GM18498 (cell line): ENCODE data around the gene UGT1A4.

Experiments used
- ATAC-seq: cut with Tn5 transposase; IDR thresholded peaks from one replicate; pipeline ENCODE4 v1.9.1; 2021; ENCODE audit warnings: mild to moderate bottlenecking, moderate library complexity; ENCODE audit not compliant: unreplicated experiment

The UGT1A4 gene

DNA sequence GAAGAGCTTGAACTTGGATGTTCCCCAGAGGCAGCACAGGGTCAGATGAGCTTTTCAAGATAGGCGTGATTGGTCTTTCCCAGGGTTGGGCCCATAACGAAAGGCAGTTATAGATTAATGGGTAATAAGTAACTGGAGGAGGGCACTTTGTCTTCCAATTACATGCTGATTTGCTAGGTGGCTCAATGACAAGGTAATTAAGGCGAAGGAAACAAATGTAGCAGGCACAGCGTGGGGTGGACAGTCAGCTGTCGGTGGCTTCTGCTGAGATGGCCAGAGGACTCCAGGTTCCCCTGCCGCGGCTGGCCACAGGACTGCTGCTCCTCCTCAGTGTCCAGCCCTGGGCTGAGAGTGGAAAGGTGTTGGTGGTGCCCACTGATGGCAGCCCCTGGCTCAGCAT lies at the start of gene UGT1A4:
Gene UGT1A4, plus strand, starts transcription at position 185 of the 400 bp plus-strand sequence. Its CDS starts 85 bp downstream, at position 270.
- no peak for ATAC-seq

GRCh38 chr2:233671290-233672161 lies 47.0 kb upstream of the UGT1A4 start, which contains the start of gene UGT1A9:
UGT1A9 (plus strand) TSS chr2:233671898; CDS start chr2:233671935, 37 bp downstream.
- ATAC-seq = no peak

GRCh38 chr2:233672886-233673285 lies 45.6 kb upstream of the UGT1A4 start:
- ATAC-seq = no peak

DNA sequence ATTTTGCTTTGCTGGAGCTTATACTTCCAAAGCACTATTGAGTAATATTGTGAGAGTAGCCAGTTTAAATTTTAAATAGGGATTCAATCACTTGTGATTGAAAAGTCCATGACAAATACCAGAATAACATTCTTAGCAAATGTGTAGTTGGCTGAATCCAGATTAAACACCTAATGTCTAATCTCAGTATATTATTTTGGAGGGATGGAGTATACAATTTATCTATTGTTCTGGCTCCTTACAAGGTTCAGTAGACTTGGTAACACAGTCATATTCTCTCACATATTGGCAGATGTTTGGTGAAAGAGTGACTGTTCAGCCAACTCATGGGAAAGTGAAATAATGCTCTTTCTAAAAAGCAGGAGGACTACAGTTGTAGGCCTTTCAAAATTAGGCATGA lies 44.6 kb upstream of the UGT1A4 start:
- ATAC-seq = no peak

DNA sequence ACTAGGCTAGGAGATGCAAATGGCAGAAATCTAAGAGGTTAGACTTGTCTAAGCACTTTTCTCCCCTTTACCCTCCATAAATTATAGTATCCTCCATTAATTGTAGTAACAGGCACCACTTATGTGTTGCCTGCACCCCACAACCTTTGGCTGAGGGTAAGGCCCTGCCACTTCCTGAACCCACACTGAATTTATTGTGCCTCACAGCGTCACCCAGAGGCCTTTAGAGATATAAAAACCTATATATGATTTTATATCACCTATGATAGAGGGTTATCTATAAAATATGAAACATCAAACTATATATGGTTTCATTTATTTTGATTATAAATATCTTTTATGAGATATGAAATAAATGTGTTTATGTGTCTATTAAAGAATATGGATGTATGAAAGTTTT lies 44.2 kb upstream of the UGT1A4 start:
- ATAC-seq = no peak

GRCh38 chr2:233674995-233675394 lies 43.5 kb upstream of the UGT1A4 start:
- no peak for ATAC-seq

DNA sequence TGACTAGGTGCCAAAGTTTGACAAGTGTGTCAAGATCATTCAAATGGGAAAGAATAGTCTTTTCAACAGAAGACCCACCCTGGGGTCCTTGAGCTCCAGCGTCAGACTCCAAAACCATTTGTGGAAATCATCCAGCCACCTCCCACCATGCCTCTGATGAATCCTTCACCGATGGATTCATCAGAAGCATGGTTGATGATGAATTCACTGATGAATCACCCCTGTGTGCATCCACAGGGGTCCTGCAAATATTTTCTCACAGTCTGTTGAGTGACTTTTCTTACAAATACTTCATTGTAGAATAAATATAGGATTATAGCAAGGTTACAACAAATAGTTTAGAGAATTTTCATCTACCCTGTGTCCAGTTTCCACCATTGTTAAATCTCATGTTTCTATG lies 42.5 kb upstream of the UGT1A4 start:
- no peak for ATAC-seq

- ATAC-seq = no peak
Observed at GRCh38 chr2:233679196-233679595, 39.3 kb upstream of the UGT1A4 start.

- ATAC-seq = no peak
Observed at GRCh38 chr2:233680361-233681045, 38.0 kb upstream of the UGT1A4 start.

GRCh38 chr2:233681521-233682099 lies 36.9 kb upstream of the UGT1A4 start, which contains the start of gene UGT1A7:
UGT1A7 (plus strand) TSS chr2:233681901; CDS start chr2:233681938, 37 bp downstream.
- ATAC-seq = no peak

GRCh38 chr2:233684640-233685039 lies 33.9 kb upstream of the UGT1A4 start:
- ATAC-seq = no peak

- ATAC-seq = no peak
Observed at GRCh38 chr2:233686928-233687327, 31.6 kb upstream of the UGT1A4 start.

DNA sequence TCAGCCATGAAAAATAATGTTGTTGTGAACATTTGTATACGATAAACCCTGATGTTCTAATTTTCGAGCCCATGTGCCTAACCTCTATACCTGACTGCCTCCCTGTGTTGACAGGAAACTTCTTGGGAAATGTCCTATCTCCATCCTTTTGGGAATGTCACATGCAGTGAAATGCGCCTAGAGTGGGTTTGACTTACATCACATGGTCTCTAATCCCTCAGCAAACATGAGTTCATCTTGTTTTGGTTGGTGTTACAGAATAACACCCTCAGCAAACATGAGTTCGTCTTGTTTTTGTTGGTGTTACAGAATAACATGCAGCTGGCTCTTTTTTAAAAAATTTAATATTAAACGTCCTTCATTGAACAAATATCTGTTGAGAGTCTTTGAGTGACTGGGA lies 30.2 kb upstream of the UGT1A4 start:
- no peak for ATAC-seq

DNA sequence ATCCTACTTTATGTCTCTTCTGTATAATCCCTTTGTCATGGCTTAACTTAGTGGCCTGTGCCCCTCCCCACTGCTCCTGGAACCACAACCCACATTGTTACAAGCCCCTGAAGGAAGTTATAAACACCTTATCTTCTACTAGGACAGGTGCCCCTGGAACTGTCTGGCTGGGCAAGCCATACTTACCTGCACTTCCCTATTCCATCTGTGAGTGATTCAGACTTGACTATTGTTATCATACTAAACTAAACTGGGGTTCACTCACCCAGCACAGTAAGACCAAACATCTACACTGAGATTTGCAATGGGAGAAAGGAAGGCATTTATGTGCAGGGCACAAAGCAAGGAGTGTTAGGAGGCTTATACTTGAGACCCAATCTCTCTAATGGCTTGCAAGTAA lies 29.5 kb upstream of the UGT1A4 start:
- ATAC-seq = no peak

- ATAC-seq = no peak
Observed at GRCh38 chr2:233689501-233689900, 29.0 kb upstream of the UGT1A4 start.

DNA sequence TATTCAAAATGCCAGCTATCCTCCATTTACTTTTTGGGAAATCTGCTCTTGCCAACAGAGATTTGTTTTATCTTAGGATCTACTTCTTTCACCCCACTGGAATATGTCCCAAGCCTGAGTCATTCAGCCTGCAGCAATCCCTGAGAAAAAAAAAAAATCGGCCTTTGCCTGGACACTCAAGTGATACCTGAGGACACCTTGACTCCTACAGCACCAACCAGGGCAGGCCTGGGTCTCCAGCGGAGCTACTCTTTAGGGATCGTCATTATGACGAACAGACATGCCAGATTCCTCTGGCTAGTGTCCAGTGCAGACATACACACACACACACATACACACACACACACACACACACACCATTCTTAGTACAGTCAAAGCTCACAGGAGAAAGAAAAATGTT lies 28.1 kb upstream of the UGT1A4 start:
- ATAC-seq = no peak

- no peak for ATAC-seq
Observed at GRCh38 chr2:233691443-233692433, 26.8 kb upstream of the UGT1A4 start.

GRCh38 chr2:233692648-233693047 lies 25.9 kb upstream of the UGT1A4 start, which contains the start of gene UGT1A6:
UGT1A6 (plus strand) TSS chr2:233692890; CDS start chr2:233693005, 115 bp downstream.
- ATAC-seq = no peak

- ATAC-seq = no peak
Observed at GRCh38 chr2:233693963-233694362, 24.6 kb upstream of the UGT1A4 start.

GRCh38 chr2:233698740-233699139 lies 19.8 kb upstream of the UGT1A4 start:
- no peak for ATAC-seq
